Kidney (tissue), 14 donors: Measurements from ENCODE around the gene SPATS2L. TPM values are rescaled to one million over a fixed set of nuclear protein-coding genes. Genes with fewer than 3 reads are reported as not detected.

Source experiments
- DNase-seq, 5 donors: peaks; one replicate each; pipeline ENCODE4 v3.0.0-alpha.2; 2013 to 2020
- FAIRE-seq: peaks from 2 replicates; lab custom pipeline; 2012; peaks lifted over from hg19 to GRCh38; lab: Jason Lieb, UNC
- H3K27ac ChIP-seq, 2 donors: one replicate each; pipeline ENCODE4 v1.7.0; 2013; ENCODE audit warnings: low read depth in 2 of 2, low read length in 2 of 2, inconsistent platforms in 1 of 2
- H3K27me3 ChIP-seq: one replicate; pipeline ENCODE4 v1.7.1; 2013; ENCODE audit warnings: low read length, inconsistent platforms; ENCODE audit not compliant: control insufficient read depth, insufficient read depth
- H3K36me3 ChIP-seq, 3 donors: one replicate each; pipeline versions ENCODE4 v1.7.0 to v1.7.1; 2013; ENCODE audit warnings: low read length in 3 of 3, control low read depth in 1 of 3, inconsistent platforms in 1 of 3; ENCODE audit not compliant: insufficient read depth in 3 of 3, control insufficient read depth in 2 of 3
- H3K4me1 ChIP-seq, 3 donors: one replicate each; pipeline versions ENCODE4 v1.7.0 to v1.7.1; 2013; ENCODE audit warnings: low read length in 3 of 3, inconsistent platforms in 1 of 3, low read depth in 1 of 3; ENCODE audit not compliant: control insufficient read depth in 2 of 3, insufficient read depth in 2 of 3
- H3K4me3 ChIP-seq, 3 donors: one replicate each; pipeline versions ENCODE4 v1.7.0 to v1.8.1; 2013; ENCODE audit warnings: low read length in 3 of 3, control low read depth in 1 of 3, inconsistent platforms in 1 of 3
- H3K9ac ChIP-seq, 3 donors: one replicate each; pipeline versions ENCODE4 v1.7.0 to v1.7.1; 2013; ENCODE audit warnings: low read length in 3 of 3, control low read depth in 1 of 3, inconsistent platforms in 1 of 3
- H3K9me3 ChIP-seq, 3 donors: one replicate each; pipeline versions ENCODE4 v1.7.0 to v1.7.1; 2013; ENCODE audit warnings: low read length in 3 of 3, control low read depth in 1 of 3, inconsistent platforms in 1 of 3; ENCODE audit not compliant: control insufficient read depth in 2 of 3, insufficient read depth in 1 of 3
- CTCF ChIP-seq: IDR thresholded peaks from 3 replicates; pipeline ENCODE4 v1.5.1; 2012; ENCODE audit warnings: mild to moderate bottlenecking, moderate library complexity, borderline replicate concordance; ENCODE audit not compliant: insufficient read depth; ENCODE audit errors: extremely low read depth
- intact Hi-C: fragments of 100-400 bp; cut with DNase I; formaldehyde crosslinking; loops from one replicate; pipeline ENCODE4 v1.11.1; 2022
- polyA plus RNA-seq: library from polyadenylated mRNA; stranded (reverse); fragments of 350-450 nt; fragmentation: Illumina TruSeq; extraction: RNeasy Lipid Tissue Mini Kit (QIAGEN cat#74804); gene quantifications from one replicate; pipeline ENCODE4 v1.2.3, GENCODE V29; 2014; ENCODE audit warnings: low read depth, low replicate concordance; ENCODE audit not compliant: insufficient read depth
- total RNA-seq: library from RNA; stranded (reverse); fragmentation: NEBNext Ultra II Directional; extraction: Animal tissue kit (Norgen Biotek cat#: 25700); gene quantifications from one replicate; pipeline ENCODE4 v1.2.1, GENCODE V29; 2021
- donor health status: control.
- donor health status: control.
- donor health status: control.
- donor health status: control.
- donor health status: control.
- donor health status: DM: yes; HTN: yes; CAD: no.
- donor health status: Normal renal cell carcinoma (clear cell type).

SPATS2L gene
- total and polyA plus RNA-seq, 2 donors from 2014 or later: 86.1 to 166 TPM

- Histone ChIP-seq H3K9ac (no peak overlapping the region), H3K36me3 (no peaks in the 10 kb centered on the region), H3K4me1 (peaks cover 0 to 5% (median 0%) of the 10 kb centered on the region in 3 donors), H3K4me3 (no peak overlapping the region), H3K27ac (no peak overlapping the region), H3K27me3 (no peaks in the 10 kb centered on the region), H3K9me3 (no peaks in the 10 kb centered on the region)
- FAIRE-seq: peak; percentile 47
- no peak for TF ChIP-seq CTCF
- intact Hi-C loops: loop anchor here (10.0 kb wide), 2 partner anchors 183 to 317 kb away; no protein-coding TSS in a partner anchor
- DNase-seq: no peak
Measured at GRCh38 chr2:200301953-200302858, 4.3 kb upstream of the SPATS2L start.

- Histone ChIP-seq H3K9me3 (no peaks in the 10 kb centered on the region), H3K36me3 (no peaks in the 10 kb centered on the region), H3K4me3 (no peak overlapping the region), H3K27ac (no peak overlapping the region), H3K4me1 (peaks cover 0 to 5% (median 0%) of the 10 kb centered on the region in 3 donors), H3K9ac (no peak overlapping the region), H3K27me3 (no peaks in the 10 kb centered on the region)
- no peak for DNase-seq
- intact Hi-C loops: loop anchor here (10.0 kb wide), 2 partner anchors 182 to 318 kb away; no protein-coding TSS in a partner anchor
- TF ChIP-seq CTCF: no peak
- FAIRE-seq: no peak
Measured at GRCh38 chr2:200302940-200303727, 3.4 kb upstream of the SPATS2L start.

- Histone ChIP-seq H3K9me3 (no peaks in the 10 kb centered on the region), H3K9ac (peak overlapping the region; percentile 27 to 88 (median 47)), H3K27me3 (no peaks in the 10 kb centered on the region), H3K4me3 (peak overlapping the region; percentile 78 to 86 (median 79)), H3K27ac (peak overlapping the region; percentile 81 to 90), H3K36me3 (no peaks in the 10 kb centered on the region), H3K4me1 (peaks cover 0 to 7% (median 5%) of the 10 kb centered on the region in 3 donors)
- intact Hi-C loops: loop anchor here (10.0 kb wide), 2 partner anchors 179 to 321 kb away; no protein-coding TSS in a partner anchor
- TF ChIP-seq CTCF: no peak
- DNase-seq: peak in 3 of 5 donors; percentile 50 to 77 (median 67)
- no peak for FAIRE-seq
Measured at GRCh38 chr2:200305797-200306195, 697 bp upstream of the SPATS2L start.
